SK-N-SH (cell line): ENCODE data around the gene OPHN1. TPM values are rescaled to one million over a fixed set of nuclear protein-coding genes. Genes with fewer than 3 reads are reported as not detected.
"Not testable (repeated sequence)": the region's sequence is repeated elsewhere in the genome, so short reads cannot be mapped to it uniquely, and the experiment has no call there.

Source experiments
- CTCF ChIA-PET: fragments of 300-600, 350-600 bp; formaldehyde crosslinking; extraction: SDS; loops from one replicate; lab custom pipeline; 2021; lab: Yijun Ruan, JAX
- POLR2A ChIA-PET: fragments of 350-600 bp; sonication (Branson Sonifier 250); formaldehyde crosslinking; extraction: SDS; loops from one replicate; lab custom pipeline; 2020; ENCODE audit warnings: antibody characterized with exemption, inconsistent platforms; lab: Yijun Ruan, JAX
- DNase-seq: peaks from one replicate; pipeline ENCODE4 v3.0.0; 2012
- H2AFZ ChIP-seq: fragments of 200-600 bp; sonication (generic); 2 replicates; pipeline ENCODE4 v1.8.1; 2016; ENCODE audit warnings: antibody characterized with exemption, mild to moderate bottlenecking, low read depth
- H3F3A ChIP-seq: fragments of 200-600 bp; sonication (generic); replicated peaks from 2 replicates; pipeline ENCODE3; 2016; ENCODE audit warnings: antibody characterized with exemption, mild to moderate bottlenecking; ENCODE audit not compliant: insufficient read depth
- H3K27ac ChIP-seq, 2 experiments: fragments of 200-500 bp in 1 of 2; fragments of 200-600 bp in 1 of 2; sonication (Bioruptor generic) in 1 of 2; sonication (generic), shearing (Covaris generic) in 1 of 2; 2 replicates each; pipeline versions ENCODE4 v1.5.1 to v1.6.1; 2014 to 2016; ENCODE audit warnings: low read depth in 2 of 2, inconsistent platforms in 1 of 2, low read length in 1 of 2, mild to moderate bottlenecking in 1 of 2, mixed read lengths in 1 of 2
- H3K27me3 ChIP-seq: fragments of 200-600 bp; sonication (generic), shearing (Covaris generic); 2 replicates; pipeline ENCODE4 v1.6.1; 2016; ENCODE audit warnings: mixed run types; ENCODE audit not compliant: insufficient read depth
- H3K36me3 ChIP-seq, 2 experiments: fragments of 200-500 bp in 1 of 2; fragments of 200-600 bp in 1 of 2; sonication (Bioruptor generic) in 1 of 2; sonication (generic) in 1 of 2; replicated peaks in 1 of 2; 2 replicates each; pipeline versions ENCODE3 to v1.5.1; 2014 to 2016; ENCODE audit warnings: low read length in 1 of 2, mild to moderate bottlenecking in 1 of 2; ENCODE audit not compliant: insufficient read depth in 2 of 2, control insufficient read depth in 1 of 2
- H3K4me1 ChIP-seq, 2 experiments: fragments of 200-500 bp in 1 of 2; fragments of 200-600 bp in 1 of 2; sonication (Bioruptor generic) in 1 of 2; sonication (generic), shearing (Covaris generic) in 1 of 2; 2 replicates each; pipeline versions ENCODE4 v1.5.1 to v1.6.1; 2014 to 2016; ENCODE audit warnings: low read depth in 1 of 2, low read length in 1 of 2, mixed run types in 1 of 2; ENCODE audit not compliant: insufficient read depth in 2 of 2, control insufficient read depth in 1 of 2
- H3K4me2 ChIP-seq: fragments of 200-600 bp; sonication (generic), shearing (Covaris generic); 2 replicates; pipeline ENCODE4 v1.6.1; 2017; ENCODE audit warnings: mixed run types
- H3K4me3 ChIP-seq, 2 experiments: fragments of 200-500 bp in 1 of 2; fragments of 200-600 bp in 1 of 2; sonication (Bioruptor generic) in 1 of 2; sonication (generic), shearing (Covaris generic) in 1 of 2; 2 replicates each; pipeline versions ENCODE4 v1.5.1 to v1.8.1; 2014 to 2016; ENCODE audit warnings: low read depth in 2 of 2, inconsistent platforms in 1 of 2, low read length in 1 of 2, mild to moderate bottlenecking in 1 of 2, mixed read lengths in 1 of 2, moderate library complexity in 1 of 2
- H3K79me2 ChIP-seq: fragments of 200-600 bp; sonication (generic); 2 replicates; pipeline ENCODE4 v1.8.1; 2017; ENCODE audit warnings: mild to moderate bottlenecking; ENCODE audit not compliant: insufficient read depth
- H3K9ac ChIP-seq: fragments of 200-600 bp; sonication (generic); 2 replicates; pipeline ENCODE4 v1.6.1; 2017; ENCODE audit warnings: mixed run types
- H3K9me2 ChIP-seq: fragments of 200-600 bp; sonication (generic); 2 replicates; pipeline ENCODE4 v1.6.1; 2017; ENCODE audit warnings: mixed run types
- H3K9me3 ChIP-seq: fragments of 200-600 bp; sonication (generic); 2 replicates; pipeline ENCODE4 v1.6.1; 2017; ENCODE audit warnings: mixed run types, mild to moderate bottlenecking, moderate library complexity
- H4K20me1 ChIP-seq: fragments of 200-600 bp; sonication (generic); 2 replicates; pipeline ENCODE4 v1.6.1; 2017; ENCODE audit warnings: mild to moderate bottlenecking, mixed run types; ENCODE audit not compliant: insufficient read depth
- CHD2 ChIP-seq: fragments of 150-350 bp; IDR thresholded peaks from 2 replicates; pipeline ENCODE4 v1.6.1; 2018; ENCODE audit warnings: low read length; ENCODE audit not compliant: partially characterized antibody
- EZH2phosphoT487 ChIP-seq: fragments of 200-600 bp; sonication (generic); IDR thresholded peaks from 2 replicates; pipeline ENCODE4 v1.6.1; 2017; ENCODE audit warnings: low read depth, mixed run types, mild to moderate bottlenecking, antibody characterized with exemption, moderate library complexity, borderline replicate concordance
- FOSL2 ChIP-seq: IDR thresholded peaks from 2 replicates; pipeline ENCODE4 v1.4.0; 2012; ENCODE audit warnings: low read depth, mild to moderate bottlenecking, moderate library complexity, borderline replicate concordance
- FOXJ3 ChIP-seq: sonication (generic); formaldehyde crosslinking; IDR thresholded peaks from 2 replicates; pipeline ENCODE4 v1.5.1; 2020; ENCODE audit warnings: mild to moderate bottlenecking, missing genetic modification reagents
- JUND ChIP-seq: IDR thresholded peaks from 2 replicates; pipeline ENCODE4 v1.4.0; 2012
- NFIC ChIP-seq: IDR thresholded peaks from 2 replicates; pipeline ENCODE4 v1.4.0; 2012; ENCODE audit warnings: borderline replicate concordance
- NRF1 ChIP-seq: IDR thresholded peaks from 2 replicates; pipeline ENCODE4 v1.6.1; 2012; ENCODE audit warnings: low read depth, mild to moderate bottlenecking, low read length
- TEAD4 ChIP-seq: IDR thresholded peaks from 2 replicates; pipeline ENCODE4 v1.4.0; 2012; ENCODE audit warnings: mild to moderate bottlenecking, borderline replicate concordance; ENCODE audit not compliant: insufficient read depth
- WGBS: methylation state at CpG from one replicate; pipeline ENCODE4 v1.1.6; 2017; ENCODE audit warnings: low lambda C conversion rate; 5-methylcytosine and 5-hydroxymethylcytosine counted together
- polyA plus RNA-seq, 3 experiments: library from polyadenylated mRNA; depleted of rRNA; stranded (reverse); fragments of >200 nt; gene quantifications; 2 replicates each; pipeline ENCODE4 v1.2.3, GENCODE V29; 2012
- TF ChIP-seq, protein P1 (sequence below): IDR thresholded peaks from 2 replicates; pipeline ENCODE4; 2012

OPHN1 gene
- polyA plus RNA-seq, 1 of the 3 experiments (the other 2 are of a cell fraction) = 1.7 TPM

GRCh38 chrX:68072041-68072440, 361.3 kb downstream of the OPHN1 start:
- H3K36me3 ChIP-seq = no peaks in the 10 kb centered on the region
- H3K9me3 ChIP-seq = no peaks in the 10 kb centered on the region
- H4K20me1 ChIP-seq = no peaks in the 10 kb centered on the region
- no peaks in the 10 kb centered on the region for H3K79me2 ChIP-seq
- no peak overlapping the region for H2AFZ ChIP-seq
- no peaks in the 10 kb centered on the region; a peak in 1 of 4 replicates for H3K4me1 ChIP-seq
- TF ChIP-seq JUND = peak; percentile 43
- no peak for TF ChIP-seq TEAD4
- TF ChIP-seq EZH2phosphoT487 = no peak
- TF ChIP-seq, protein P1, sequence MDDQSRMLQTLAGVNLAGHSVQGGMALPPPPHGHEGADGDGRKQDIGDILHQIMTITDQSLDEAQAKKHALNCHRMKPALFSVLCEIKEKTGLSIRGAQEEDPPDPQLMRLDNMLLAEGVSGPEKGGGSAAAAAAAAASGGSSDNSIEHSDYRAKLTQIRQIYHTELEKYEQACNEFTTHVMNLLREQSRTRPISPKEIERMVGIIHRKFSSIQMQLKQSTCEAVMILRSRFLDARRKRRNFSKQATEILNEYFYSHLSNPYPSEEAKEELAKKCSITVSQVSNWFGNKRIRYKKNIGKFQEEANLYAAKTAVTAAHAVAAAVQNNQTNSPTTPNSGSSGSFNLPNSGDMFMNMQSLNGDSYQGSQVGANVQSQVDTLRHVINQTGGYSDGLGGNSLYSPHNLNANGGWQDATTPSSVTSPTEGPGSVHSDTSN = peak; percentile 62
- TF ChIP-seq FOSL2 = peak; percentile 49; the same call in 1 of the 2 replicates
- no peak overlapping the region for H3K9ac ChIP-seq
- no peak overlapping the region for H3K27ac ChIP-seq
- H3F3A ChIP-seq = no peaks in the 10 kb centered on the region
- no peak overlapping the region for H3K4me2 ChIP-seq
- ChIA-PET POLR2A (no interaction called here), CTCF (no interaction called here)
- no peaks in the 10 kb centered on the region for H3K9me2 ChIP-seq
- H3K27me3 ChIP-seq = no peaks in the 10 kb centered on the region
- DNase-seq = no peak
- no peak overlapping the region for H3K4me3 ChIP-seq

GRCh38 chrX:68070119-68070518, 363.2 kb downstream of the OPHN1 start:
- H3K27ac ChIP-seq, H3K4me2 ChIP-seq, H2AFZ ChIP-seq, H3K9me3 ChIP-seq, H3K9ac ChIP-seq, CTCF ChIA-PET, H3K27me3 ChIP-seq, H3F3A ChIP-seq, H3K4me1 ChIP-seq, H3K9me2 ChIP-seq, H3K36me3 ChIP-seq, H3K4me3 ChIP-seq, DNase-seq, H3K79me2 ChIP-seq, H4K20me1 ChIP-seq, POLR2A ChIA-PET: not testable (repeated sequence)
- WGBS = 30% methylated on average over 2 of the region's 2 CpGs

DNA sequence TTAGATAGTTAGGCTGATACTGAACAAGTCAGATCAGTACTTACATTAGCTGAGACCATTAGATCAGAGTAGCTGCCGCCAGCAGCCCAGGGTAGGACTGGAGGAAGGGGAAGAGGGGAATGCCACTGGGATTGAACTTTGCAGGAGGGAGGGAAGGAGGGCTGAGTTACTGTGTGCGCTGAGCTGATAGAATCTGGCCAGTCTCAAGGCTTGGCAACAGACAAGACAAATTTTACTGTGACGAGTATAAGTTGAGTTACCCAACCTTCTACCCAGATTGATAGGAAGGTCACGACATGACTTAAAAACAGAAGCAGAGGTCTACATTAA, 372.1 kb downstream of the OPHN1 start:
- Histone ChIP-seq H3K4me3 (no peak overlapping the region), H2AFZ (no peak overlapping the region), H3K9ac (no peak overlapping the region), H3K9me3 (no peaks in the 10 kb centered on the region), H3K27ac (peak overlapping the region in 1 of 2 experiments; percentile 28; a peak in 1 of 4 replicates), H3K9me2 (no peaks in the 10 kb centered on the region), H3K4me1 (peaks cover 0 to 4% of the 10 kb centered on the region in 2 experiments; a peak in 1 of 4 replicates), H4K20me1 (no peaks in the 10 kb centered on the region), H3K27me3 (no peaks in the 10 kb centered on the region), H3K4me2 (no peak overlapping the region), H3K36me3 (no peaks in the 10 kb centered on the region), H3K79me2 (no peaks in the 10 kb centered on the region), H3F3A (no peaks in the 10 kb centered on the region)
- ChIA-PET POLR2A (no interaction called here), CTCF (no interaction called here)
- TF ChIP-seq FOSL2 (no peak), EZH2phosphoT487 (no peak), NFIC (no peak), FOXJ3 (CRISPR knock-in tag) (no peak), CHD2 (no peak), NRF1 (no peak)
- 35% methylated on average over 4 of the region's 4 CpGs for WGBS
- no peak for DNase-seq
